GM21447 (cell line): Measurements from ENCODE around the gene TBX21.
"Not testable (repeated sequence)": the region's sequence is repeated elsewhere in the genome, so short reads cannot be mapped to it uniquely, and the experiment has no call there.

Source experiments
- ATAC-seq: cut with Tn5 transposase; IDR thresholded peaks from one replicate; pipeline ENCODE4 v1.9.1; 2021; ENCODE audit not compliant: unreplicated experiment

The TBX21 gene

GRCh38 chr17:47729476-47729875, 3.6 kb upstream of the TBX21 start:
- ATAC-seq = no peak

- no peak for ATAC-seq
Observed at GRCh38 chr17:47730681-47731080, 2.4 kb upstream of the TBX21 start.

DNA sequence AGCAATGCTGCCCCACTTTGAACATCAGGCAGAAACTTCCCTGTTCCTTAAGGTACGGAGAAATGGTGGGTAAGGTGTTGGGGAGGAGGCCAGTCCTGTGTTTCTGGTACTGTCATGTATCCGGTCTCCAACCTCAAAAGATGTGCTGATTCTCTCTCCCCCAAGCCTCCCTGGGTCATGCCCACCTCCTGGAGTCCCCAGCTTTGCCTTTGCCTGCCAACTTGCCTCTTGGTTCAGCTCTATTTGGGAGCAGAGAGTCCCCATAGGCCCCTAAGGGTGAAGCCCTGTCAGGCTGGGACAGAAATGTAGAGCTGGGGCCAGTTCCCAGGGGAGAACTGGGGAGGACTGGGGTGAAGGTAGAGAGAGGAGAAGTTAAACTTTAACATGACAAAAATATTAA, 1.6 kb upstream of the TBX21 start:
- ATAC-seq = no peak

GRCh38 chr17:47732399-47733046, 513 bp upstream of the TBX21 start:
- ATAC-seq = no peak

DNA sequence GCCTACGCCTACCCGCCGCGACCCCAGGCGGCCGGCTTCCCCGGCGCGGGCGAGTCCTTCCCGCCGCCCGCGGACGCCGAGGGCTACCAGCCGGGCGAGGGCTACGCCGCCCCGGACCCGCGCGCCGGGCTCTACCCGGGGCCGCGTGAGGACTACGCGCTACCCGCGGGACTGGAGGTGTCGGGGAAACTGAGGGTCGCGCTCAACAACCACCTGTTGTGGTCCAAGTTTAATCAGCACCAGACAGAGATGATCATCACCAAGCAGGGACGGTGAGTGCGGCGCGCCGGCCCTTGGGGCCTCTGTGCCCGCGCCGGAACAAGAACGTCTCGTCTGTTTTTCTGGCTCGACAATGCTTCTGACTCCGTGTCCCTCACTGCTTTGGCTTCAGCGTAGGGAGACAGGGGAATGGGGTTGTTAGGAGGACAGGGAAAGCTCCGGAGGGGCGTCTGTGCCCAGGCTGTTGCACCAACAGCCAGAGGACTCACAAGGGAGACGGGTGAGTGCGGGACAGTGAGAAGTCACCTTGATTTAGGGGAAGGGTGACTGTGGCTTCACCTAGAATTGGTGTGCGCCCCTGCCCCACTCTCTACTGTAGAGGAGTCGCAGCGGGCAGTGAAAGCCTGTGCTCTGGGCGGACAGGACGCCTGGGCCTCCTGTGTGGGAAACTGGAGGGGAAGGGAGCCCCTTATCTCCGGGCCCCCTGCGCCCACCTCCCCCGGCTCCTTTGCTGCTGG, 806 bp downstream of the TBX21 start:
- no peak for ATAC-seq

GRCh38 chr17:47735139-47735464, 2.1 kb downstream of the TBX21 start:
- no peak for ATAC-seq

DNA sequence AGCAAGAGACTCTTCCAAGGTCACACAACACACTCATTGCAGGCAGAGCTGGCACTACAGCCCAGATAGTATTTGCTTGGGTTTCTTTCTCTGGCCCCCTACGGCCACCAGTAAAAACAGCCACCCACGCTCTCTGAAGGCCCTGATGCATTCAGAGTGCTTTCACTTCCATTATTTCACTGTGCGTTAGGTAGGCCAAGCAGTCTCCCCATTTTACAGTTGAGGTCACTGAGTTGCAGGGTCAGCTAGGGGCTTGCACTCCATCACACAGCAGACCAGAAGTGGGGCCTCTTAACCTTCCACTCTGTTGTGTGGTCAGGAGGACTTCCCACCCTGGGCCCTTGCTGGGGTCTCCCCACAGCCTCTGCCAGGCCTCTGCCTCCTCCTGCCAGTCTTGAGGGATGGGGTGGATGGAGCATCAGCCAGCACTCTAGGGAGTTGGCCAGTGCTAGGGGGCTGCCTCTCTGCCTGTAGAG, 2.5 kb downstream of the TBX21 start:
- ATAC-seq = peak; percentile 52

GRCh38 chr17:47736501-47737495, 3.8 kb downstream of the TBX21 start:
- no peak for ATAC-seq

DNA sequence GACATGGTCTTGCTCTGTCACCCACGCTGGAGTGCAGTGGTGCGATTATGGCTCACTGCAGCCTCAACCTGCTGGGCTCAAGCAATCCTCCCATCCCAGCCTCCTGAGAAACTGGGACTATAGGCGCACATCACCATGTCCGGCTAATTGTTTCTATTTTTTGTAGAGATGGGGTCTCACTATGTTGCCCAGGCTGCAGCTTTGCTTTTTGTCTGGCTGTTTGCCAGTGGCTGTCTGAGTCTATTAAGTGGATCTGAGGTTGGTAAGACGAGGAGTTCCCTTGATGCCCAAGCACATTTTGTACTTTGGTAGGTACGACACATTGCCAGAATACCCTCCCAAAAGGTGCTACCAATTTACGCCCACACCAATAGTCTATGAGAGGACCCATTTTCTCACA, 5.1 kb downstream of the TBX21 start:
- no peak for ATAC-seq

GRCh38 chr17:47739150-47739549, 6.1 kb downstream of the TBX21 start:
- no peak for ATAC-seq

GRCh38 chr17:47739945-47740344, 6.9 kb downstream of the TBX21 start:
- ATAC-seq = not testable (repeated sequence)

DNA sequence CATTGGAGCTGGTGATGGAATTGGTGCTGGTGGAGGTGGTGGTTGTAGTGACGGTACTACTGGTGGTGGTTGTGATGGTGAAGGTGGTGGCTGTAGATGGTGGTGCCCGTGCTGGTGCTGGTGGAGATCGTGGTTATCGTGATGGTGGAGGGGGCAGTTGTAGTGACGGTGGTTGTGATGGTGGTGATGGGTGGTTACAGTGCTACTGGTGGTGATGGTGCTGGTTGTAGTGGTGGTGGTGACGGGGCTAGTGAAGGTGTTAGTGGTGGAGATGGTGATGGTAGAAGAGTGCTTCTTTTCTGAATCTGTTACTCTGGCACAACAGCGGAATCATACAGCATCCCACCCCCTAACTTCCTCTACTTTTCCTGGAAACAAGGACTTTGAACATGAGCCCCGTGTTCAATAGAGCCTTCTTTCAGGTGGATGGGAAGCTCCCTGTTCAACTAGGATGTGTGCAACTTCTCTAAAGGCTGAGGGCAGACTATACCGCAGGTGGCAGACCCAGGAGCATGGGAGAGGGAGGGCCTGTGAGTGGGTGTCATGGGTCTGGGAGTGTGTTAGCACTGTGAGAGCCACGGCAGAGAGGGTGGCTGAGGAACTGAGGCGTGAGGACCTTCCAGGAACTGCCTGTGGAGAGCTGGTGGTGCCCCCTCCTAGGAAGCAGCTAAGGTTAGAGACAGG, 8.2 kb downstream of the TBX21 start:
- ATAC-seq = no peak

DNA sequence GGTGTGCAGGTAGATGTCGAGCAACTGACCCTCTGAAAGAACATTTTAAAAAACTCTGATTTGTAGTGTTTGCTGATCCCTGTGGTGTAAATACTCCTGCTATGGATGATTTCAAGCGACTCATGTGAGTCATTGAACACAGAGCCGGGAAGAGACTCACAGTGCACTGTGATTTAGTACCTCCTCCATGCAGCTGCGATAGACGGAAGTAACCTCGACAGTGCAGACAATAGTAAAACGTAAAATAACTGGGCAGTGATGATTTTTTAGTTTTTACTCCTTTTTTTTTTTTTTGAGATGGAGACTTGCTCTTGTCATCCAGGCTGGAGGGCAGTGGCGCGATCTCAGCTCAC, 8.7 kb downstream of the TBX21 start:
- no peak for ATAC-seq

- no peak for ATAC-seq
Observed at GRCh38 chr17:47742319-47743181, 9.5 kb downstream of the TBX21 start.

- ATAC-seq = no peak
Observed at GRCh38 chr17:47744168-47745036, 11.4 kb downstream of the TBX21 start.

- ATAC-seq = no peak
Observed at GRCh38 chr17:47745037-47745380, 12.0 kb downstream of the TBX21 start.

- ATAC-seq = no peak
Observed at GRCh38 chr17:47751471-47751870, 18.4 kb downstream of the TBX21 start.

DNA sequence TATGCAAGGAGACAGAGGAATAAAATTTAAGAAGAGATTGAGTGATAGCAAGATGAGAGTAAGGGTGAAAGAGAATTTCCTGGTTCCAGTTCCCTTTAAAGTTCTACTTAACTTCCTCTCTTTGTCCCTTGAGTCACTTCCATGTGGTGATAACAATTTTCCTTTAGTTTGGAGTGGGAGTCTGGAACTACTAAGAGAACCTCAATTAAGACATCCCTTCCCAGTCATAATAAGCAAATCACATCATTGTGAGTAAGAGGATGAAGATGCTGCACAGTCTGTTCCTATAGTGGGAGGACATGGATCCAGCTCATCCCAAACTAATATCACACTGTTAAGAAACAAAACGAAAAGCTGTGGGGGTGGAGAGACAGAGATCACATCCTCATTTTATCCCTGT, 24.4 kb downstream of the TBX21 start:
- no peak for ATAC-seq

DNA sequence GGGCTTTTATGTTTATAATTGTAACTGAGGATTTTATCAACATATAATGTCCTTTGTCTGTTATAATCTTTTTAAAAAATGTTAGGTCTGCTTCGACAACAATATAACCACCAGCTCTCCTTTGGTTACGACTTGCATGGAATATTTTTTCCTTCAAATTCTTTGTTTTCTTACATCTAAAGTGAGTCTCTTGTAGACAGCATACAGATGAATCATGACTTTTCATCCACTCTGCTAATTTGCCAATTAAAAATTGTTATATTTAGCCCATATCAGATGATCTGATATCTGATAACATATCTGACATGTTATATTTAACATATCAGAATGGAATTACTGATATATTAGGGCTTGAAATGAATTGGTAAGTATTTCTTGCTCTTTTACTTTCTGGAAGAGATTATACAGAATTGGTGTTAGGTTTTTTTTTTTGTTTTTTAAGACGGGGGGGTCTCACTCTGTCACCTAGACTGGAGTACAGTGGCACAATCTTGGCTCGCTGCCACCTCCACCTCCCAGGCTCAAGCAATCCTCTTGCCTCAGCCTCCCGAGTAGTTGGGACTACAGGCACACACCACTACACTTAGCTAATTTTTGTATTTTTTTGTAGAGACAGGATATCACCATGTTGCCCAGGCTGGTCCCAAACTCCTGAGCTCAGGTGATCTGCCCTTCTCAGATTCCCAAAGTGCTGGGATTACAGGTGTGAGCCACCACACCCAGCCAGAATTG, 27.5 kb downstream of the TBX21 start:
- ATAC-seq = no peak
